ENCODE data around the gene IL1RAPL2.
"Not testable (repeated sequence)": the region's sequence is repeated elsewhere in the genome, so short reads cannot be mapped to it uniquely, and the experiment has no call there.

Gene IL1RAPL2

DNA sequence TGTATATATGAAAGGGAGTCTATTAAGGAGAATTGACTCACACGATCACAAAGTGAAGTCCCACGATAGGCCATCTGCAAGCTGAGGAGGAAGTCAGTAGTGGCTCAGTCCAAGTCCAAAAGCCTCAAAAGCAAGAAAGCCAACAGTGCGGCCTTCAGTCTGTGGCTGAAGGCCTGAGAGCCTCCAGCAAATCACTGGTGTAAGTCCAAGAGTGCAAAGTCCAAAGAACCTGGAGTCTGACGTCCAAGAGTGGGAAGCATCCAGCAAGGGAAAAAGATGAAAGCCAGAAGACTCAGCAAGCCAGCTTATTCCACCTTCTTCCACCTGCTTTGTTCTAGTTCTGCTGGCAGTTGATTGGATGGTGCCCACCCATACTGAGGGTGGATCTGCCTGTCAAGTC is 104.1 kb downstream of the IL1RAPL2 start:
- no peak for DNase-seq (ENCODE audit: low spot score)

DNA sequence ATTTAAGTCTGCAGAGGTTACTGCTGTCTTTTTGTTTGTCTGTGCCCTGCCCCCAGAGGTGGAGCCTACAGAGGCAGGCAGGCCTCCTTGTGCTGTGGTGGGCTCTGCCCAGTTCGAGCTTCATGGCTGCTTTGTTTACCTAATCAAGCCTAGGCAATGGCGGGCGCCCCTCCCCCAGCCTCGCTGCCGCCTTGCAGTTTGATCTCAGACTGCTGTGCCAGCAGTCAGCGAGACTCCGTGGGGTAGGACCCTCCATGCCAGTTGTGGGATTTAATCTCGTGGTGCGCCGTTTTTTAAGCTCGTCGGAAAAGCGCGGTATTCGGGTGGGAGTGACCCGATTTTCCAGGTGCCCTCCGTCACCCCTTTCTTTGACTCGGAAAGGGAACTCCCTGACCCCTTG is 111.5 kb downstream of the IL1RAPL2 start:
- DNase-seq (ENCODE audit: low spot score): not testable (repeated sequence)

DNA sequence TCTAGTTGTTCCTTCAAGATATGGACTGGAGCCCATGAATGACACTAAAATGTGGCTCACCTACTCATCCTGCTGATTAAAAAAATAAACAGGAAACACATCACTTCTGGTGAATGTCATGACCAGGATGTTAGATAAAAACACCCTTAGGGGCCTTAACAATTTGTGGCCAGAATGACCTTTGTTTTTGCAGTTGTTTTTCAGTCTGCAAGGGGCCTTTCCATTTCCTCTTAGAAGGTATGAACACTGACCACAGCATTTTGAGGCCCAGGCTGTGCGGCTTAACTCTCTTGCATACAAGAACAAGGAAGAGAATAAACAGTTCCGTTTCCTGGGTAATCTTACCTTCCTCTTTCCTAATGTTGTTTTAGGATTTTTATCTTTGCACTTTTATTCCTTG is 113.2 kb downstream of the IL1RAPL2 start:
- DNase-seq (ENCODE audit: low spot score): peak; percentile 41

DNA sequence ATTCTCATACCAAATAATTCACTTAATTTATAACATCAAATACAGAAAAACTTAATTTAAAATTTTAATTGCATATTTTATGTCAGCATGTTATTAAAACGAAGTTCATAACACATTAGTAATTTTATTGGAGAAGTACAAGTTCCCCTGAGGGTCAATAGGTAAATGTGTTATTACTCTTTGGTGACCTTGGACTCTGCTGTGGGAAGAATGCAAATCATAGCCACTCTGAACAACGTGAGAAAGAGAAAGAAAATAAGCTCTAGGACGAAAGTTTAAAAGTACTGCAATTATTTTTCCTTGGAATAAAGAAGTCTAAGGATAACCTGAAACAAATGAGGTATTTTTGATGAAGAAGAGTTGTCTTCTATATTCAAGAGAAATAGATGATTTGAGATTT is 115.2 kb downstream of the IL1RAPL2 start:
- DNase-seq (ENCODE audit: low spot score): no peak

DNA sequence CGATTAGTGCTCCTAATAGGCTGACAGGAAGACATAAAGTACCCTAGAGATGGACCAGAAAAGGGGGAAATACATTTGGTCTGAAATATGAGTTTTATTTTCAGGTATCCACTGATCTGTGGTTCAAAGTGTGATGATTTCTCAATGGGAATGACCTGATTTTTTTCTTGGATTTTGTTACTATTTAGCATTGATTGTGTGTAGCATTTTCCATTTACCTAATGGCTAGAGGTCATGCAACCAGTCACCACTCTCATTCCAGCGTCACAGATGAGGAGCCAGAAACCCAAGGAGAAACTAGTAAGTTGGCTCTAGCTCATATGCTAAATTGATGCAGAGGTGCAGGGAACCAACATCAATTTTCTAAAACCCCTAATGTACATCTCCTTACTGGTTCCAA is 118.1 kb downstream of the IL1RAPL2 start:
- DNase-seq (ENCODE audit: low spot score): no peak

DNA sequence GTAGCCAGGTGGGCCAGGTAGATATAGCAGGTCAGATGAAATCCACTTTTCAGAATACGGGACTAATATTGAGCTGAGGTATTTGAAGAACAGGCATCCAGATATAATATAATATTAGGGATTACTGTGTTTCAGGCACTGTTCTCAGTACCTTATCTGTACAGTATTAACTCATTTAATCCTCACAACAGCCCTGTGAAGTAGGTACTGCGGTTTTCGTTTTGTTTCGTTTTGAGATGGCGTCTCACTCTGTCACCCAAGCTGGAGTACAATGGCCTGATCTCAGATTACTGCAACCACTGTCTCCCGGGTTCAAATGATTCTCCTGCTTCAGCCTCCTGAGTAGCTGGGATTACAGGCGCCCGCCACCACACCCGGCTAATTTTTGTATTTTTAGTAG is 129.6 kb downstream of the IL1RAPL2 start:
- no peak for DNase-seq (ENCODE audit: low spot score)

DNA sequence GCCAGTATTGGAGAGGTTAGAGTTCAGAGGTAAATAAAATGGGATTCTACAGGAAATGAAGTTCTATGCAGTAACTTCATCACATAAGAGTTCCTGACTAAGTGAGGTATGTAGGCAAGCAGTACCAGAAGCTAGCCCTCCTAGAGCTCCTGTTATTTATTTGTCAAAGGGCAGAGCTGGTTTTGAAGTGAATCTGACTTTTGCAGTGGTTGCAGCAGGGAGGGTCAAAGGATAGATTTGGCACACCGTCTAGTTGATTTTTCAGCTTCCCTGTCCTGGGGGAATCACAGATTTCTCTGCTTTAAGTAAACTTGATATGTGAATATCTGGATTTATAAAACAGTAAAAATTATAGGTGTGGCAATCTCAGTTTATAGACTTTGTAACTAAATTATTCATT is 130.7 kb downstream of the IL1RAPL2 start:
- no peak for DNase-seq (ENCODE audit: low spot score)

DNA sequence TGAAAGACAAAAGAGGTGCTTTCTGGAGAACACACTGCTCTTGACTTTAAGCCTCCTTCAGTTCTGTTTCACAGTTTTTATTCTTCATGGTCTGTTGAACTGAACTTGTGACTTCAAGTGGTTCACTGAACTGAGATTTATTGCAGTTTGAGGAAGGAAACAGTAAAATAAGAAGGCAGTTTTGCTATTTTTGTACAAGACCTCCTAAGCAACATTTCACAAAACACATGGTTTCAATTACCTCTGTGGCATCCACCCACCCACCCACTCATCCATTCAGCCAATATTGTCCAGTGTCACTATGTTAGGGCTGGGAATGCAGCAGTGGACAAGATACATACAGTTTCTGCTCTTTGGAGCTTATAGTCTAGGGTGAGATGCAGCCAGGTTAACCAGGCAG is 131.3 kb downstream of the IL1RAPL2 start:
- peak; percentile 16 for DNase-seq (ENCODE audit: low spot score)

DNA sequence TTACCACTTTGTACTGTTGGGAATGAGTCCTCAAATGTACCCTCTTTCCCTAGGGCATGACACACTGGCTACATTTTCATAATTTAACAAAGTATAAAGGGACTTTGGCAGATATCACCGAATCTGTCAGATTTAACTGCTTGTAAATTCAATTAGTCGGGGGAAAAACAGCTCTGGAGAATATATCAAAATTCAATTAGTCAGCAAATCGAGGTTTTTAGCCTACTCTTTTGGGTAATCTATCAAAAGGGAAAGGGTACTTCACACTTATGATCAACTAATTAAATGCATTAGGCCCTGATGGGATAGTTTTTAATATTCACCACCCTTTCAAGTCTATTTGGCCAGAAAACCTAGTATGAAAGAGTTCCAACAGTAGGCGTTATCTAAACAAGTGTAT is 141.0 kb downstream of the IL1RAPL2 start:
- no peak for DNase-seq (ENCODE audit: low spot score)

DNA sequence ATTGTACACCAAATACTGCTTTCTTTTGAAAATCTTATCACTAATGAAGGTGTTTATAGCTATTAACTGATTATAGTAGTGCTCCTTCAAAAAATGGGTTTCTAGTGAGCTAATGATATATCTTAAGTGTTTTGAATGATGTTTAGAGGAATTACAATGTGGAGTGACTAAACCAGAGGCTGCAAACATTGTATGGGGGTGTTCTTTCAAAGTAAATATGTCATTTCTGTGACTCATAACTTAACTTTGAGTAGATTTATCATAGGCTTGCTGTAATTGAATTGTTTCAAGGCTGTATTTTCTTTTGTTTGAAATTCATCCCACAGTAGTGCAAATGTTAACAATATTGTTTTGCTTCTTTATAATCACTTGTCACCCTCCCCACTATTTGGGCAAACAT is 141.6 kb downstream of the IL1RAPL2 start:
- peak; percentile 7 for DNase-seq (ENCODE audit: low spot score)

DNA sequence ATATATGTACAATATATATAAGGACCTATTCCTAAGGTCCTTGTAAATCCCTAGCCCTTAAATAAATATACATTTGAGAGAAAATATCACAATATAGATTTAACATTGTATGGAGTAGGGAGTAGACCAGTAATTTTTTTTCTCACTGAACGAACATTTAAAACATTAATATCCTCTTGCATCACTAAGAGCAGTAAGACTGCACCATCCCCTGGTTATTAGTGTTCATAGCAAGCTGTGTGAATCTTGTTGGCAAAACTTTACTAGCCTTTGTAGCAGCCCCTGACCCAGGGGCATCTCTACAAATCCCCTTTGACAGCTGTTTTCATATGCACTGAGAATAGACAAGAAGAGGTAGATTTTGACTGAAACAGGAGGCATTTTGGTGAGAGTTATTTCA is 146.5 kb downstream of the IL1RAPL2 start:
- DNase-seq (ENCODE audit: low spot score): peak; percentile 2

DNA sequence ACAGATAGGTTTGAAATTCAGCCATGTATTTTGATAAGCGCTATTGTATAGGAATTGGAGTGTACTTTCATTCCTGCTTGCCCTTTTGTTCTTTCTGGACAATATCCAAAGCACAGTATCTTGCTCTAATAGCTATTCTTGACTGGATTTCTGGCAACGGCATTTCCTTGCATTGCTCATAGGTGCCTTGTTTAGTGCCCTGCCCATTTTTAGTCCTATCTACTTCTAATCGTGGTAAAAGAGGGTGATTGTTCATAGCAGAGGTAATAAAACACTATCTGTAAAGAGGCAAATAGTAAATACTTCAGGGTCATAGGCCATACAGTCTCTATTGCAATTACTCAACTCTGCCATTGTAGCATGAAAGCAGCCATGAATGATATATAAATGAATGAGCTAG is 155.9 kb downstream of the IL1RAPL2 start:
- DNase-seq (ENCODE audit: low spot score): no peak

DNA sequence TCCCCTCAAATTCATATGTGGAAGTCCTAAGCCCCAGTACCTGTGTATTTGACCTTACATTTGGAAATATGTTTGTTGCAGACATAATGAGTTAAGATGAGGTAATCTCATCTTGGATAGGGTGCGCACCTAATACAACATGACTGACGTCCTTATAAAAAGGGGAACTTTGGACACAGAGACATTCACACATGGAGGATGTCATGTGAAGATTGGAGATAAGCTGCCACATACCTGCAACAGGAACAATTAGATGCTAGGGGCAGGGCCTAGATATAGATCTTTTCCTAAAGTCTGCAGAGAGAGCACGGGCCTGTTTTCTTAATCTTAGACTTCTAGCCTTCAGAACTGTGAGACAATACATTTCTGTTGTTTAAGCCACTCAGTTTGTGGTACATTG is 162.5 kb downstream of the IL1RAPL2 start:
- no peak for DNase-seq (ENCODE audit: low spot score)

DNA sequence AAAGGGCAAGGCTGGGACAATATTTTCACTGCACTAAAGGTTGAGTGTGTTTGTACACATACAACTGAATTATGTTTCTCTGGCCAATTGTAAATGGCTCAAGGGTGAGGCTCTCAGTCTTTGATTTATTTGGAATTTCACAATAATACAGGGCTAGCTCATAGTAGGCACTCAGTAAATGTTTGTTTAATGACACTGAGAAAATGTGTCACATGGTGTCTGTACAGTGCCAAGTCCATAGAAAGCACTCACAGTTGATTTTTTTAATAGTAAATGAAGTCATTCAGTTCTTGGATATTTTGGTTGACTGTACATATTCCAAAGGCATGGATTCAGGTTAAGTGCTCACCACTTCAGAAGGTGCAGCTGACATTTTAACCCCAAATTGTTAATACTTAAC is 176.4 kb downstream of the IL1RAPL2 start:
- peak; percentile 77 for DNase-seq (ENCODE audit: low spot score)

DNA sequence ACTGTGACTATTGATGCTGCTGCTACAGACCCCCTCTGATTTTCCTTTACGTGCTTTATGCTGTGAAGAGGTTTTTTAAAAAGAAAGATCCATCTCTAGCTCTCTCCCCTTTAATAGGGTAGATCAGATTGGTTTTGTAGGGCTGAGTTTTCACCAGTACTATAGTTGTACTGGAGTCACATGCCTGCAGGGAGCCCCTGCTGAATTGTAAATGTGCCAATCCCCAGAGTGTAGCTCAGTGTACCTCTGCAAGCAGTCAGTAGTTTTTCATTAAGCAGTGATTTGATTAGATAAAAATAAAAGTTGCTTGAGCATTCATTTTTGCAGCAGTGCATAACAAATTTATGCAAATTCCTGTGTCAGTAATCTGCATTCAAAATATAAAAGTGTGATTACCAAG is 179.2 kb downstream of the IL1RAPL2 start:
- no peak for DNase-seq (ENCODE audit: low spot score)

DNA sequence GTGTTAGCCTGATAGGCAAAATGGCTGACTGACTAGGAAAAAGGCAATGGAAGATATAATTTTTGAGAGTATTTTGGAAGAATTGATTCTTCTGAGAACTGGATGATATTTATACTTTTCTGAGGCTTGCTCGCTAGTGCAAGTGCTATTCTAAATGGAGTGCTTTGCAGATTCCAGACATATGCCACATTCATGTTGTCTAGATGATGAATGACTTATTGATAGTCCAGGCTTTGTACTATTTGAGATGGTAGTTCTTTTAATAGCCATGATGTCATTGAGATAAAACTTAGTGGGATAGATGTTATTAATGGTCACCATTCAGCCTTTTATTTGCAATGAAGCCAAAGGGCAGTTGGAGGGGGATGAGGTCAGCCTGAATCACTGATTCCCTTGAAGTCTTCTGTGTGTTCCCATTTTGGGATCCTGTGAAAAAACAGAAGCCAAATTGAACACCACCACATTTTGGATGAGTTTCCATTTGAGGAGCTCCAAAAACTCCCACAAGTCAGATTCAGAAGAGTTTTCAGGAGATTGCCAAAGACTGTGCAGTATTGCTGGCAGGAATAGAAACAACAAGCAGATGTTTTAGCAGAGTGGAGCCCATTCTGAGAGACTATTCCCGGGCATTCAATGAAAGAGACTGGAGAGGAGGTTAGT is 184.1 kb downstream of the IL1RAPL2 start:
- DNase-seq (ENCODE audit: low spot score): peak; percentile 22

DNA sequence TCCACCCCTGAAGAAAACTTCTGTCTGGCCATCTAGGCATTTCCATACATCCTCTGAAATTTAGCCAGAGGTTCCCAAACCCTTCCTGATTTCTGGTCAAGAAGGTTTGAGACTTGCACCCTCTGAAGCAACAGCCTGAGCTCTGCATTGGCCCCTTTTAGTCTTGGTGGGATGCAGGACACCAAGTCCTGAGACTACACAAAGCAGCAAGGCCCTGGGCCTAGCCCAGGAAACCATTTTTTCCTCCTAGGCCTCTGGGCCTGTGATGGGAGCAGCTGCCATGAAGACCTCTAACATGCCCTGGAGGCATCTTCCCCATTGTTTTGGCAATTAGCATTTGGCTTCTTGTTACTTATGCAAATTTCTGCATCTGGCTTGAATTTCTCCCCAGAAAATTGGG is 196.6 kb downstream of the IL1RAPL2 start:
- DNase-seq (ENCODE audit: low spot score): no peak

DNA sequence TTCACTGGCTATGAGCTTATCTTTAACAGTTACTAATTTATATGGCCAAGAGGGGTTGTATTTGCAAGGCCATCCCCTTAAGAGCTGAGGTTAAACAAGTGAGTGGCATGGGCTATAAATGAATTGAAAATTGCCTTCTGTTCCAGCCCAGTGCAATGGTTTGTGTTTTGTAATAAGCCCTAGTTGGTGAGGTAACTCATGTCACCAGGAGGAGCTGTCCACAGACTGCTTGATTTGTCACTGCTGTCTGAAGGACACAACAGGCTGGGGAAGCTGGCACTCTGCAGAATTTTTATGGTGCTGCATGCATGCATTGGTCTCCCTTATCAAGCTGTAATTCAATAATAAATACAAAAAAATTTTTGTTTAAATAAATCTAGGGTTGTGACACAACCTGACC is 223.8 kb downstream of the IL1RAPL2 start:
- DNase-seq (ENCODE audit: low spot score): no peak

DNA sequence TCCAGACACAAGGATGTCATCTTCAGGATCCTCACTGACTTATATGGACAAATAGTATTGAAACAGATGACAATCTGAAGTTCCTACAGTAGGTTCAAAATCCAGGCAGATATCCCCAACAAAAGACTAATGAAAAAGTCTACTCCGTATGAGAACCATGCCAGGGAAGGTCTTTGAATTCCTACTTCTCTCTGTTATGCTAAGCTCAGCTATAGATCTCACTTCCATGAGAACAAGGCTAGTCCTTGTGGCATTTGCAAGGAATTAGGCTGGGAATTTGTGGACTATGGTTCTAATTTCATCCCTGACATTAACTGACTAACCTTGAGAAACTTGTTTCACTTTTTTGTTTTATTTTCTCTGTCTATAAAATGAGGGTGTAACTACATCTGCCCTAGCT is 229.8 kb downstream of the IL1RAPL2 start:
- DNase-seq (ENCODE audit: low spot score): no peak

DNA sequence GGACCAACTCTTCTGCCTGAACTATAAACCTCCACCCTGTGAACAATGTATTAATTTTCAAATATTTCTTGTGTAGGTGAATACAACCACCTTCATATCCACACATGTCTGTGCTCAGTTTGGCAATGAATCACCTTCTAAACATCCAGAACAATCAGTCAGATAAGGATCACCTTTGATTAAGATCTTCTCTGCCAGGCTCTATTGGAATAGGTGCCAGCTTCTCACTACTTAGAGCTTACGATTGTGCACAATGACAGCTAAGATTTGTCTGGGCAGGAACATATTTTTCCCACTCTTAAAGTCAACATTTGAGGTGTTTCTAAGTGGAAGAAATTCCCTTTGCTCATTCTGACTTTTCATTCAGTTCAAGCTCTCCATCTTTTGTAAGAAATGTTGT is 237.2 kb downstream of the IL1RAPL2 start:
- DNase-seq (ENCODE audit: low spot score): no peak

DNA sequence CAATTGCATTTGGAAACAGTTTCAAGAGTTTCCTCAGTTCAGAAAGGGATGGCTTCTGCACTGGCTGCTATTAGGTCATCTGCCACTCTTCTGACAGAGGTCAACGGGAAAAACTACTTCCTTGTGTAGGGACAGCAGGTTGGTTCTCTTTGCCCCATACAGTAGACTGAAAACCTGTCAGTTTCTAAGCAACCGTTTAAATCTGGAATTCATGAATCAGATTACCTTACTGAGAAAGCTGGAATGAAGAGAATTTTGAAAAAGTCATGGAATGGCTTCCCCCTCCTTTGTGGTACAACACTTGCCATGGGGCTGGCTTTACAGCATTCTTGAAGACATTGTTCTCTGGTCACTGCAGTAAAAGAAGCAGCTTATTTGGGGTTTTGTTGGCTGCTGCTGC is 240.3 kb downstream of the IL1RAPL2 start:
- DNase-seq (ENCODE audit: low spot score): peak; percentile 30

DNA sequence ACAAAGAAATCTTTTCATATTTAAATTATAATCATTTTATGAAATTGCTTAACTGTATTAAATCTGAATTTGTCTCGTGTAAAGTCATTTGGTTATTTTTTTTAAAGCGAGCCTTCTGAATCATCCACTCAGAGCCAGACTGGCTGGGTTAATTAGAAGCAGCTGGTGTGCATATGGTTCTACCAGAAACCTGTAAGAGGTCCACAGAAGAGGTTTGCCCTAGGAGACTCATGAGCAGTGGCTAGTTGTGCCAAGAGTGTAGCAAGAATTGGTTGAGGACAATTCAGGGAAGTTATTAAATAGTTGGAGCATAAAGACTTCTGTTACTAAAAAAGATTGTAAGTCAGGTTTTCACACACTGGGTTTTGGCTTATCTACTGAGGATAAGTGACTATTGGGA is 267.4 kb downstream of the IL1RAPL2 start:
- DNase-seq (ENCODE audit: low spot score): no peak

DNA sequence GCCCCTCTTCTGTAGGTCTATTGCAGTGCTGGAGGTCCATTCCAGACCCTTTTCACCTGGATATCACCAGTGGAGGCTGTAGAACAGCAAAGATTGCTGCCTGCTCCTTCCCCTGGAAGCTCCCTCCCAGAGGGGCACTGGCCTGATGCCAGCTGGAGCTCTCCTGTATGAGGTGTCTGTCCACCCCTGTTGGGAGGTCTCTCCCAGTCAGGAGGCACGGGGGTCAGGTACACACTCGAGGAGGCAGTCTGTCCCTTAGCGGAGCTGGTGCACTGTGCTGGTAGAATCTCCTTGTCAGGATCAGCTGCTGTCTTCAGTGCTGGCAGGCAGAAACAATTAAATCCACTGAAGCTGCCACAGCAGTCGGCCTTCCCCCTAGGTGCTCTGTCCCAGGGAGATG is 276.6 kb downstream of the IL1RAPL2 start:
- no peak for DNase-seq (ENCODE audit: low spot score)

DNA sequence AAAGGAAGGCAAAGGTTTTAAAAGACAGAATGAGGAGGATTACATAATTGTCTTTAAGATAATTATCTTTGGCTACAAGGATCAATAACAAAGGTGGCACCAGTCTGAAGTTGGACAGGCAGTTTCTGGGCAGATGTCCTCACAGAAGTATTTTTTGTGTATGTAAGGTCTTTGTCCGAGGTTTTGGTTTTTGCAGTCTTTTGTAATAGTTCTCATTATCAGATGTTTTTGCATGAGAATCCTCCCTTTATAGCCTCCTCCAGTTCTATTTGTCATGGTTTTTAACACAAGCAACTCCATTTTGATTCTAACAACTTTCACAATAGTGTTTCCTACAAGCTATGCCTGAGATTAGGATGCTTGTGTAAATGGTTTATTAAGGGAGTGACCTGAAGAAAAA is 286.2 kb downstream of the IL1RAPL2 start:
- no peak for DNase-seq (ENCODE audit: low spot score)

DNA sequence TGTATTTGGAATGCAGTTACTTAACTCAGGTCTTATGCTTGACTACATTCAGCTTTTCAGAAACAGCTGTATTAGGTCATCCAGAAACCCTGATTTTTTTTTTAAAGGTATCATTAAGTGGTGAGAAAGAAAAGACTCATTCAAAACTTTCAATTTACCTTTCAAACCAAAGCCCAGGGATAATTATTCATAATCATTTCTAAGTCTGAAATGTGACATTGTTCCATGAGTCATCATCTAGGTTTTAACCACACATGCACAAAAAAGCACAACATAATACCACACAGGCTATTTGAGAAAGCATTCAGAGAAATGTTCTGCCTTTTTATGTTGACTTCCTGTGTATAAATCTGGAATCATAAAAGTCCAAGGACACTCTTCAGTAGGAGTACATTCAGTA is 288.2 kb downstream of the IL1RAPL2 start:
- peak; percentile 55 for DNase-seq (ENCODE audit: low spot score)
